H1 (cell line): Measurements from ENCODE around the gene SLC25A21. TPM values are rescaled to one million over a fixed set of nuclear protein-coding genes. Genes with fewer than 3 reads are reported as not detected.

Source experiments
- CTCF ChIA-PET: fragments of 300-600 bp; sonication (Branson Sonifier 250); formaldehyde crosslinking; loops from one replicate; lab custom pipeline; 2021; ENCODE audit not compliant: partially characterized antibody; lab: Charles Lee
- POLR2A ChIA-PET: fragments of 300-600 bp; sonication (Branson Sonifier 250); formaldehyde crosslinking; loops from one replicate; lab custom pipeline; 2021; ENCODE audit warnings: inconsistent platforms; ENCODE audit not compliant: partially characterized antibody; lab: Charles Lee
- DNase-seq, 2 experiments: peaks; one replicate each; pipeline versions ENCODE4 v3.0.0 to v3.0.0-alpha.2; 2010 to 2022; ENCODE audit warnings: low spot score in 2 of 2, low read depth in 1 of 2, mixed read lengths in 1 of 2
- FAIRE-seq: peaks from 2 replicates; lab custom pipeline; 2011; peaks lifted over from hg19 to GRCh38; lab: Jason Lieb, UNC
- H2AFZ ChIP-seq: 2 replicates; pipeline ENCODE4 v1.8.1; 2012; ENCODE audit warnings: low read length, inconsistent platforms
- H2AK5ac ChIP-seq: 2 replicates; pipeline ENCODE4 v1.6.1; 2013; ENCODE audit warnings: low read depth, low read length
- H2BK120ac ChIP-seq: replicated peaks from 2 replicates; pipeline ENCODE3; 2013; ENCODE audit warnings: low read depth, low read length, inconsistent platforms
- H2BK12ac ChIP-seq: 2 replicates; pipeline ENCODE4 v1.6.1; 2013; ENCODE audit warnings: low read depth, low read length
- H2BK15ac ChIP-seq: 2 replicates; pipeline ENCODE4 v1.6.1; 2013; ENCODE audit warnings: low read length
- H2BK20ac ChIP-seq: 2 replicates; pipeline ENCODE4 v1.6.1; 2013; ENCODE audit warnings: low read length
- H2BK5ac ChIP-seq: 2 replicates; pipeline ENCODE4 v1.6.1; 2013; ENCODE audit warnings: low read depth, low read length
- H3K14ac ChIP-seq: 2 replicates; pipeline ENCODE4 v1.6.1; 2013; ENCODE audit warnings: inconsistent platforms; ENCODE audit not compliant: insufficient read length
- H3K18ac ChIP-seq: 2 replicates; pipeline ENCODE4 v1.6.1; 2013; ENCODE audit warnings: low read length; ENCODE audit errors: extremely low read depth
- H3K23ac ChIP-seq: 2 replicates; pipeline ENCODE4 v1.6.1; 2013; ENCODE audit warnings: inconsistent platforms; ENCODE audit not compliant: insufficient read length
- H3K23me2 ChIP-seq: 2 replicates; pipeline ENCODE4 v1.6.1; 2013; ENCODE audit warnings: low read depth, low read length
- H3K27ac ChIP-seq: 2 replicates; pipeline ENCODE4 v1.6.1; 2011; ENCODE audit warnings: low read depth, low read length, inconsistent platforms
- H3K27me3 ChIP-seq, 4 experiments: replicated peaks in 1 of 4; 1 replicate in 1 of 4; 2 replicates in 3 of 4; pipeline versions ENCODE4 v1.6.1 to v1.8.1; 2011 to 2013; ENCODE audit warnings: low read length in 3 of 4, mild to moderate bottlenecking in 3 of 4, inconsistent platforms in 2 of 4, mixed read lengths in 2 of 4, moderate library complexity in 1 of 4; ENCODE audit not compliant: control insufficient read depth in 3 of 4, insufficient read depth in 3 of 4; ENCODE audit errors: extremely low read depth in 1 of 4
- H3K36me3 ChIP-seq, 4 experiments: 2 replicates each; pipeline versions ENCODE4 v1.6.1 to v1.8.1; 2011 to 2013; ENCODE audit warnings: mild to moderate bottlenecking in 4 of 4, low read length in 3 of 4, moderate library complexity in 2 of 4, control low read depth in 1 of 4, inconsistent platforms in 1 of 4; ENCODE audit not compliant: insufficient read depth in 4 of 4, control insufficient read depth in 2 of 4
- H3K4ac ChIP-seq: replicated peaks from 2 replicates; pipeline ENCODE3; 2013; ENCODE audit warnings: low read length, low read depth, mixed read lengths, inconsistent platforms; ENCODE audit not compliant: insufficient read length
- H3K4me1 ChIP-seq, 4 experiments: replicated peaks in 1 of 4; 1 replicate in 1 of 4; 2 replicates in 3 of 4; pipeline versions ENCODE4 v1.6.1 to v1.8.1; 2011 to 2013; ENCODE audit warnings: low read length in 3 of 4, inconsistent platforms in 2 of 4, mixed read lengths in 1 of 4; ENCODE audit not compliant: insufficient read depth in 4 of 4, control insufficient read depth in 3 of 4
- H3K4me2 ChIP-seq, 2 experiments: 2 replicates each; pipeline versions ENCODE4 v1.6.1 to v1.8.1; 2011 to 2013; ENCODE audit warnings: low read depth in 2 of 2, low read length in 2 of 2, control low read depth in 1 of 2, inconsistent platforms in 1 of 2, mild to moderate bottlenecking in 1 of 2; ENCODE audit not compliant: insufficient read depth in 1 of 2
- H3K4me3 ChIP-seq, 4 experiments: fragments of 200-600, 300-600 bp in 1 of 4; sonication (generic), shearing (Covaris generic), sonication (Bioruptor Twin) in 1 of 4; 2 replicates each; pipeline versions ENCODE4 v1.5.1 to v1.8.1; 2011 to 2016; ENCODE audit warnings: low read length in 4 of 4, low read depth in 3 of 4, control low read depth in 2 of 4, inconsistent platforms in 2 of 4, mild to moderate bottlenecking in 2 of 4, mixed read lengths in 1 of 4, moderate library complexity in 1 of 4; ENCODE audit not compliant: insufficient read depth in 2 of 4; ENCODE audit errors: extremely low read depth in 1 of 4
- H3K56ac ChIP-seq: replicated peaks from 2 replicates; pipeline ENCODE3; 2013; ENCODE audit warnings: low read depth, mild to moderate bottlenecking, mixed read lengths, low read length, inconsistent platforms; ENCODE audit not compliant: insufficient read length
- H3K79me1 ChIP-seq: 2 replicates; pipeline ENCODE4 v1.6.1; 2013; ENCODE audit warnings: low read depth, low read length, control low read depth
- H3K79me2 ChIP-seq, 2 experiments: 2 replicates each; pipeline versions ENCODE4 v1.6.1 to v1.8.1; 2012 to 2013; ENCODE audit warnings: low read length in 2 of 2, mild to moderate bottlenecking in 2 of 2, inconsistent platforms in 1 of 2; ENCODE audit not compliant: insufficient read depth in 2 of 2, control insufficient read depth in 1 of 2
- H3K9ac ChIP-seq, 4 experiments: replicated peaks in 1 of 4; 1 replicate in 1 of 4; 2 replicates in 3 of 4; pipeline versions ENCODE4 v1.6.1 to v1.8.1; 2011 to 2013; ENCODE audit warnings: low read depth in 3 of 4, low read length in 3 of 4, control low read depth in 2 of 4, mild to moderate bottlenecking in 2 of 4, moderate library complexity in 2 of 4, inconsistent platforms in 1 of 4; ENCODE audit errors: extremely low read depth in 1 of 4
- H3K9me3 ChIP-seq, 2 experiments: 2 replicates each; pipeline versions ENCODE4 v1.6.1 to v1.8.1; 2012 to 2013; ENCODE audit warnings: mild to moderate bottlenecking in 2 of 2, moderate library complexity in 2 of 2, control low read depth in 1 of 2, inconsistent platforms in 1 of 2, low read depth in 1 of 2, low read length in 1 of 2, mixed read lengths in 1 of 2; ENCODE audit not compliant: insufficient read depth in 2 of 2
- H4K20me1 ChIP-seq, 2 experiments: replicated peaks in 1 of 2; 2 replicates each; pipeline versions ENCODE3 to v1.8.1; 2011 to 2013; ENCODE audit warnings: inconsistent platforms in 2 of 2, low read length in 2 of 2, mild to moderate bottlenecking in 1 of 2; ENCODE audit not compliant: insufficient read depth in 2 of 2, control insufficient read depth in 1 of 2
- H4K5ac ChIP-seq: 2 replicates; pipeline ENCODE4 v1.6.1; 2013; ENCODE audit warnings: low read length, low read depth, mixed read lengths, inconsistent platforms; ENCODE audit not compliant: insufficient read length
- H4K8ac ChIP-seq: 2 replicates; pipeline ENCODE4 v1.8.0; 2013; ENCODE audit warnings: mild to moderate bottlenecking, moderate library complexity, low read length, inconsistent platforms; ENCODE audit not compliant: insufficient read depth; ENCODE audit errors: extremely low read depth
- H4K91ac ChIP-seq: replicated peaks from 2 replicates; pipeline ENCODE3; 2013; ENCODE audit warnings: low read length, mixed read lengths, inconsistent platforms; ENCODE audit not compliant: insufficient read length
- EGR1 ChIP-seq: IDR thresholded peaks from 2 replicates; pipeline ENCODE4 v1.6.1; 2011; ENCODE audit warnings: low read depth, low read length, borderline replicate concordance
- EZH2 ChIP-seq: fragments of 200-600 bp; sonication (generic); IDR thresholded peaks from 2 replicates; pipeline ENCODE4 v1.7.1; 2012; ENCODE audit warnings: low read depth, mild to moderate bottlenecking, moderate library complexity, low read length, inconsistent platforms; ENCODE audit not compliant: severe bottlenecking
- POLR2AphosphoS5 ChIP-seq: IDR thresholded peaks from 2 replicates; pipeline ENCODE4 v1.6.1; 2011; ENCODE audit warnings: low read depth, low read length
- POU5F1 ChIP-seq: IDR thresholded peaks from 2 replicates; pipeline ENCODE4 v1.6.1; 2011; ENCODE audit warnings: low read depth, mild to moderate bottlenecking, low read length, moderate library complexity
- RFX5 ChIP-seq: IDR thresholded peaks from 2 replicates; pipeline ENCODE4 v1.6.1; 2011; ENCODE audit warnings: low read depth, low read length, improper control_type of control experiment, borderline replicate concordance
- SP4 ChIP-seq: IDR thresholded peaks from 2 replicates; pipeline ENCODE4 v1.6.1; 2012; ENCODE audit warnings: low read length, inconsistent platforms
- WGBS, 2 experiments: shearing (Covaris generic) in 1 of 2; methylation state at CpG; one replicate each; pipeline versions ENCODE4 v1.1.6 to v1.1.7; 2013 to 2015; ENCODE audit warnings: low lambda C conversion rate in 2 of 2, mixed read lengths in 2 of 2, inconsistent platforms in 1 of 2, low coverage in 1 of 2, missing lambda C conversion rate in 1 of 2; ENCODE audit not compliant: insufficient replicate concordance in 2 of 2, insufficient coverage in 1 of 2, insufficient read length in 1 of 2; ENCODE audit errors: extremely low coverage in 1 of 2, missing lambda C conversion rate in 1 of 2; 5-methylcytosine and 5-hydroxymethylcytosine counted together
- polyA plus RNA-seq, 7 experiments: library from polyadenylated mRNA; depleted of rRNA in 3 of 7; stranded (reverse) in 5 of 7; unstranded in 2 of 7; fragments of >200 nt in 5 of 7; fragments of 200-250 nt in 2 of 7; gene quantifications; 1 replicate in 5 of 7; 2 replicates in 1 of 7; 4 replicates in 1 of 7; pipeline versions ENCODE4 v1.2.1 to v1.2.3, GENCODE V29; 2011 to 2013; ENCODE audit warnings: missing spikeins in 2 of 7, mixed read lengths in 2 of 7
- total RNA-seq: library from RNA; stranded (reverse); fragmentation: NEBNext Ultra II Directional; extraction: Animal tissue kit (Norgen Biotek cat#: 25700); gene quantifications from 2 replicates; pipeline ENCODE4 v1.2.1, GENCODE V29; 2021
- TF ChIP-seq, protein P1 (sequence below): IDR thresholded peaks from 2 replicates; pipeline ENCODE4 v1.6.1; 2012; ENCODE audit warnings: low read length, inconsistent platforms
- TF ChIP-seq, protein P2 (sequence below): IDR thresholded peaks from 2 replicates; pipeline ENCODE4 v1.6.1; 2011; ENCODE audit warnings: low read depth, mild to moderate bottlenecking, low read length; ENCODE audit not compliant: insufficient read depth

Gene SLC25A21
- total and polyA plus RNA-seq, 2 of the 8 experiments (the other 6 are each of a cell fraction or from before 2014, with no cell fraction given), result 6.9 to 15.7 TPM

GRCh38 chr14:36856095-36856878, 316.1 kb downstream of the SLC25A21 start:
- H4K91ac ChIP-seq, result peak overlapping the region; percentile 38
- no peaks in the 10 kb centered on the region for H3K27me3 ChIP-seq
- H4K5ac ChIP-seq, result no peak overlapping the region
- no peak overlapping the region for H3K4me2 ChIP-seq
- no peaks in the 10 kb centered on the region for H4K20me1 ChIP-seq
- H3K4me3 ChIP-seq, result no peak overlapping the region
- 92% methylated on average over 15 of the region's 15 CpGs; no CpG with 5 or more reads in 1 of the 2 experiments for WGBS, 2 experiments
- H3K36me3 ChIP-seq, result no peaks in the 10 kb centered on the region
- no peak overlapping the region; the same call in 1 of the 2 replicates for H2BK12ac ChIP-seq
- DNase-seq (no peak), FAIRE-seq (no peak)
- no peak overlapping the region; the same call in 1 of the 2 replicates for H4K8ac ChIP-seq
- no peak overlapping the region for H2BK120ac ChIP-seq
- H3K79me2 ChIP-seq, result no peaks in the 10 kb centered on the region
- H2BK5ac ChIP-seq, result no peak overlapping the region
- H3K23me2 ChIP-seq, result no peaks in the 10 kb centered on the region
- H2AK5ac ChIP-seq, result no peak overlapping the region
- H3K14ac ChIP-seq, result no peak overlapping the region
- H3K18ac ChIP-seq, result no peak overlapping the region
- CTCF ChIA-PET, result interaction anchor here (0.6 to 1.2 kb wide), 3 partner anchors 33 to 201 kb away, joined by 3 to 4 read pairs (median 3); no protein-coding TSS in a partner anchor
- POLR2A ChIA-PET, result interaction anchor here (1.4 kb wide), 1 partner anchor 15 kb away, joined by 3 read pairs; no protein-coding TSS in a partner anchor
- no peak overlapping the region for H2AFZ ChIP-seq
- no peak overlapping the region for H2BK20ac ChIP-seq
- H3K9ac ChIP-seq, result no peak overlapping the region
- no peak overlapping the region for H2BK15ac ChIP-seq
- no peak overlapping the region for H3K4ac ChIP-seq
- H3K79me1 ChIP-seq, result no peaks in the 10 kb centered on the region; the same call in 1 of the 2 replicates
- TF ChIP-seq POLR2AphosphoS5 (no peak), RFX5 (no peak), SP4 (no peak), EGR1 (no peak), EZH2 (no peak), POU5F1 (no peak)
- TF ChIP-seq, protein P1, sequence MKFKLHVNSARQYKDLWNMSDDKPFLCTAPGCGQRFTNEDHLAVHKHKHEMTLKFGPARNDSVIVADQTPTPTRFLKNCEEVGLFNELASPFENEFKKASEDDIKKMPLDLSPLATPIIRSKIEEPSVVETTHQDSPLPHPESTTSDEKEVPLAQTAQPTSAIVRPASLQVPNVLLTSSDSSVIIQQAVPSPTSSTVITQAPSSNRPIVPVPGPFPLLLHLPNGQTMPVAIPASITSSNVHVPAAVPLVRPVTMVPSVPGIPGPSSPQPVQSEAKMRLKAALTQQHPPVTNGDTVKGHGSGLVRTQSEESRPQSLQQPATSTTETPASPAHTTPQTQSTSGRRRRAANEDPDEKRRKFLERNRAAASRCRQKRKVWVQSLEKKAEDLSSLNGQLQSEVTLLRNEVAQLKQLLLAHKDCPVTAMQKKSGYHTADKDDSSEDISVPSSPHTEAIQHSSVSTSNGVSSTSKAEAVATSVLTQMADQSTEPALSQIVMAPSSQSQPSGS, result no peak
- TF ChIP-seq, protein P2, sequence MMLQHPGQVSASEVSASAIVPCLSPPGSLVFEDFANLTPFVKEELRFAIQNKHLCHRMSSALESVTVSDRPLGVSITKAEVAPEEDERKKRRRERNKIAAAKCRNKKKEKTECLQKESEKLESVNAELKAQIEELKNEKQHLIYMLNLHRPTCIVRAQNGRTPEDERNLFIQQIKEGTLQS, result no peak
- H3K23ac ChIP-seq, result no peak overlapping the region
- no peaks in the 10 kb centered on the region for H3K9me3 ChIP-seq
- no peak overlapping the region for H3K56ac ChIP-seq
- H3K27ac ChIP-seq, result no peak overlapping the region
- peaks cover 0 to 7% (median 5%) of the 10 kb centered on the region in 4 experiments; a peak in 4 of 7 replicates for H3K4me1 ChIP-seq
